Tibial nerve (tissue), 4 donors: ENCODE results near the gene HAUS8. TPM values are rescaled to one million over a fixed set of nuclear protein-coding genes. Genes with fewer than 3 reads are reported as not detected.
A peak's percentile ranks its signal among the peaks of the same experiment; 100 is the strongest.
"Not testable (repeated sequence)": the region's sequence is repeated elsewhere in the genome, so short reads cannot be mapped to it uniquely, and the experiment has no call there.

Source experiments
- DNase-seq, 2 donors: peaks; one replicate each; pipeline ENCODE4 v3.0.0-alpha.2; 2019; ENCODE audit warnings: low spot score in 2 of 2
- H3K27ac ChIP-seq, 4 donors: fragments of 200-600 bp; sonication (generic) in 3 of 4; one replicate each; pipeline ENCODE4 v1.5.1; 2017 to 2019; ENCODE audit warnings: mild to moderate bottlenecking in 1 of 4
- H3K27me3 ChIP-seq, 2 donors: fragments of 200-600 bp; sonication (generic) in 1 of 2; one replicate each; pipeline versions ENCODE4 v1.5.1 to v1.6.0; 2017 to 2019
- H3K36me3 ChIP-seq, 3 donors: fragments of 200-600 bp; sonication (generic); one replicate each; pipeline ENCODE4 v1.5.1; 2018 to 2019
- H3K4me1 ChIP-seq, 4 donors: fragments of 200-600 bp; sonication (generic) in 3 of 4; one replicate each; pipeline ENCODE4 v1.5.1; 2017 to 2019
- H3K4me3 ChIP-seq, 4 donors: fragments of 200-600 bp; sonication (generic) in 3 of 4; one replicate each; pipeline ENCODE4 v1.5.1; 2017 to 2019; ENCODE audit warnings: mild to moderate bottlenecking in 1 of 4, moderate library complexity in 1 of 4
- H3K9me3 ChIP-seq, 4 donors: fragments of 200-600 bp; sonication (generic) in 3 of 4; one replicate each; pipeline ENCODE4 v1.5.1; 2017 to 2019
- EP300 ChIP-seq, 2 donors: sonication (generic); formaldehyde crosslinking; IDR thresholded peaks; one replicate each; pipeline ENCODE4 v1.6.1; 2017; ENCODE audit warnings: antibody characterized with exemption in 2 of 2, mild to moderate bottlenecking in 1 of 2
- POLR2A ChIP-seq, 2 donors: fragments of 450-650 bp; IDR thresholded peaks; one replicate each; pipeline ENCODE4 v1.6.1; 2017; ENCODE audit warnings: antibody characterized with exemption in 2 of 2, mild to moderate bottlenecking in 2 of 2, moderate library complexity in 2 of 2
- WGBS, 2 donors: methylation state at CpG; one replicate each; pipeline ENCODE4 v1.1.5; 2018; 5-methylcytosine and 5-hydroxymethylcytosine counted together
- total RNA-seq, 4 donors: library from RNA; depleted of rRNA; stranded (reverse); fragments of >200 nt; gene quantifications; one replicate each; pipeline ENCODE4 v1.1.0, GENCODE V29; 2016
- TF ChIP-seq, protein P1 (sequence below), 5 experiments: fragments of 200-600 bp in 3 of 5; fragments of 450-650 bp in 2 of 5; sonication (generic) in 3 of 5; IDR thresholded peaks; one replicate each; pipeline ENCODE4 v1.5.1; 2016 to 2019; ENCODE audit warnings: antibody characterized with exemption in 5 of 5, mild to moderate bottlenecking in 3 of 5, moderate library complexity in 2 of 5

Gene HAUS8
- total RNA-seq, 4 donors from 2014 or later: 2.6 to 11.6 (median 4.3) TPM

DNA sequence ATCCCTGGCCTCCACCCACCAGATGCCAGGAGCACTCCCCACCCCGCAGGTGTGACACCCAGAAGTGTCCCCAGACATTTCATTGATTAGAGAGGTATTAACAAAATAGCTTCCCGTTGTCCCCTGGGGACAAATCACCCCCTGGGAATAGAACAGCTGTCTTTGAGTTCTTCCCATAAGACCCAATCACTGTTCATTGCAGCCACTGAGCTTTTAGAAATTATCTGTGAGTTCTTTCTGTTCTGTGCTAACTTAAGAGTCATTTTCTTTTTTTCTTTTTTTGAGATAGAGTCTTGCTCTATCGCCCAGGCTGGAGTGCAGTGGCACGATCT is 33.2 kb upstream of the HAUS8 start:
- peaks cover 0 to 72% (median 27%) of the 10 kb centered on the region in 4 donors for H3K4me1 ChIP-seq
- peaks cover 0 to 29% (median 0%) of the 10 kb centered on the region in 3 donors for H3K36me3 ChIP-seq
- no peaks in the 10 kb centered on the region for H3K9me3 ChIP-seq
- H3K27me3 ChIP-seq: no peaks in the 10 kb centered on the region
- no peak overlapping the region for H3K4me3 ChIP-seq
- WGBS, 2 donors: 74 to 79% methylated on average over 4 of the region's 4 CpGs
- no peak for TF ChIP-seq EP300 (IDR thresholded peaks at IDR 0.05)
- TF ChIP-seq, protein P1, sequence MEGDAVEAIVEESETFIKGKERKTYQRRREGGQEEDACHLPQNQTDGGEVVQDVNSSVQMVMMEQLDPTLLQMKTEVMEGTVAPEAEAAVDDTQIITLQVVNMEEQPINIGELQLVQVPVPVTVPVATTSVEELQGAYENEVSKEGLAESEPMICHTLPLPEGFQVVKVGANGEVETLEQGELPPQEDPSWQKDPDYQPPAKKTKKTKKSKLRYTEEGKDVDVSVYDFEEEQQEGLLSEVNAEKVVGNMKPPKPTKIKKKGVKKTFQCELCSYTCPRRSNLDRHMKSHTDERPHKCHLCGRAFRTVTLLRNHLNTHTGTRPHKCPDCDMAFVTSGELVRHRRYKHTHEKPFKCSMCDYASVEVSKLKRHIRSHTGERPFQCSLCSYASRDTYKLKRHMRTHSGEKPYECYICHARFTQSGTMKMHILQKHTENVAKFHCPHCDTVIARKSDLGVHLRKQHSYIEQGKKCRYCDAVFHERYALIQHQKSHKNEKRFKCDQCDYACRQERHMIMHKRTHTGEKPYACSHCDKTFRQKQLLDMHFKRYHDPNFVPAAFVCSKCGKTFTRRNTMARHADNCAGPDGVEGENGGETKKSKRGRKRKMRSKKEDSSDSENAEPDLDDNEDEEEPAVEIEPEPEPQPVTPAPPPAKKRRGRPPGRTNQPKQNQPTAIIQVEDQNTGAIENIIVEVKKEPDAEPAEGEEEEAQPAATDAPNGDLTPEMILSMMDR (IDR thresholded peaks at IDR 0.05): no peak
- no peak for TF ChIP-seq POLR2A (IDR thresholded peaks at IDR 0.05)
- peak overlapping the region in 3 of 4 donors; percentile 68 to 91 (median 87) for H3K27ac ChIP-seq
- DNase-seq: no peak

GRCh38 chr19:17107546-17108452 is 32.5 kb upstream of the HAUS8 start:
- peak; percentile 48 to 51 for DNase-seq
- H3K4me3 ChIP-seq: peak overlapping the region in 1 of 4 donors; percentile 6
- peaks cover 0 to 66% (median 27%) of the 10 kb centered on the region in 4 donors for H3K4me1 ChIP-seq
- H3K9me3 ChIP-seq: no peaks in the 10 kb centered on the region
- H3K27ac ChIP-seq: peak overlapping the region; percentile 33 to 91 (median 78)
- H3K36me3 ChIP-seq: peaks cover 0 to 35% (median 0%) of the 10 kb centered on the region in 3 donors
- no peaks in the 10 kb centered on the region for H3K27me3 ChIP-seq
- TF ChIP-seq EP300 (IDR thresholded peaks at IDR 0.05) (peak in 1 of 2 donors; percentile 81), POLR2A (IDR thresholded peaks at IDR 0.05) (no peak)
- TF ChIP-seq, protein P1 (IDR thresholded peaks at IDR 0.05): no peak
- 37 to 51% methylated on average over 12 to 18 of the region's 27 CpGs for WGBS, 2 donors

DNA sequence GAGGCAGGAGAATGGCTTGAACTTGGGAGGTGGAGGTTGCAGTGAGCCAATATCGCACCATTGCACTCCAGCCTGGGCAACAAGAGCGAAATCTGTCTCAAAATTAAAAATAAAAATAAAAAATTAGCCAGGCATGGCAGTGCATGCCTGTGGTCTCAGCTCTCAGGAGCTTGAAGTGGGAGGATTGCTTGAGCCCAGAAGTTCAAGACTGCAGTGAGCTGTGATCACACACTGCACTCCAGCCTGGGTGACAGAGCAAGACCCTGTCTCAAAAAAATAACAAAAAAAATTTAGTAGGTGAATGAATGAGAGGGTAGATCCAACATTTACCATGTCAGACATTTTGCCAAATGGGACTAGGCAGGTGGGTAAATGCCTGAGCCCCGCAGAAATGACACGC is 31.7 kb upstream of the HAUS8 start:
- DNase-seq, H3K9me3 ChIP-seq, H3K27me3 ChIP-seq, H3K4me3 ChIP-seq: not testable (repeated sequence)
- peak overlapping the region in 3 of 4 donors; percentile 68 to 91 (median 87) for H3K27ac ChIP-seq
- peaks cover 0 to 44% (median 5%) of the 10 kb centered on the region in 3 donors for H3K36me3 ChIP-seq
- H3K4me1 ChIP-seq: peaks cover 0 to 58% (median 25%) of the 10 kb centered on the region in 4 donors
- WGBS, 2 donors: 95 to 98% methylated on average over 4 of the region's 4 CpGs

GRCh38 chr19:17105556-17105955 is 30.3 kb upstream of the HAUS8 start:
- Histone ChIP-seq H3K4me3 (no peak overlapping the region), H3K4me1 (peaks cover 0 to 49% (median 23%) of the 10 kb centered on the region in 4 donors), H3K27me3 (no peaks in the 10 kb centered on the region), H3K9me3 (no peaks in the 10 kb centered on the region), H3K36me3 (peaks cover 0 to 48% (median 13%) of the 10 kb centered on the region in 3 donors), H3K27ac (peak overlapping the region in 3 of 4 donors; percentile 7 to 26 (median 12))
- WGBS, 2 donors: 36 to 52% methylated on average over 3 of the region's 3 CpGs
- no peak for TF ChIP-seq EP300 (IDR thresholded peaks at IDR 0.05)
- TF ChIP-seq, protein P1 (IDR thresholded peaks at IDR 0.05): no peak
- no peak for TF ChIP-seq POLR2A (IDR thresholded peaks at IDR 0.05)
- DNase-seq: no peak

DNA sequence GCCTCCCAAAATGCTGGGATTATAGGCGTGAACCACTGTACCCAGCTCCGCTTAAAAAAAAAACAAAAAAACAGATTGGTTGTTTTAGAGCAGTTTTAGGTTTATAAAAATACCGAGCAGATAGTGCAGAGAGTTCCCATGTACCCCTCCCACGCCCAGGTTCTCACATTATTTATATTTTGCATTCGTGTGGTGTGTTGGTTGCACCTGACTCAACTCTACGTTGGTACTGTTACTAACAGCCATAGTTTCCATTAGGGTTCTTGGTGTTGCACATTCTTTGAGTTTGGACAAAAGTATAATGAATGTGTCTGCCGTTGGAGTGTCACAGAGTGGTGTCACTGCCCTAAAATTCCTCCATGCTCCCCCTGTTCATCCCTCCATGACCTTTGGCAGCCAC is 29.4 kb upstream of the HAUS8 start:
- Histone ChIP-seq H3K36me3 (peaks cover 0 to 41% (median 13%) of the 10 kb centered on the region in 3 donors), H3K27me3 (no peaks in the 10 kb centered on the region)

More for the DNA sequence above, 29.4 kb upstream of the HAUS8 start:
- Histone ChIP-seq H3K27ac (no peak overlapping the region), H3K4me1 (peaks cover 0 to 45% (median 21%) of the 10 kb centered on the region in 4 donors), H3K4me3 (no peak overlapping the region), H3K9me3 (no peaks in the 10 kb centered on the region)
- TF ChIP-seq, protein P1 (IDR thresholded peaks at IDR 0.05): no peak
- TF ChIP-seq POLR2A (IDR thresholded peaks at IDR 0.05): no peak
- TF ChIP-seq EP300 (IDR thresholded peaks at IDR 0.05): no peak
- 68 to 77% methylated on average over 7 of the region's 7 CpGs for WGBS, 2 donors
- no peak for DNase-seq
